Hepatocyte (in vitro differentiated cells): ENCODE measurements around the gene SETD6. TPM values are rescaled to one million over a fixed set of nuclear protein-coding genes. Genes with fewer than 3 reads are reported as not detected.

ENCODE experiments used
- DNase-seq: peaks from one replicate; pipeline ENCODE4 v3.0.0-alpha.2; 2016; ENCODE audit warnings: low spot score
- H2AFZ ChIP-seq: fragments of 200-600 bp; sonication (generic); 2 replicates; pipeline ENCODE4 v1.6.0; 2016; ENCODE audit warnings: antibody characterized with exemption, mild to moderate bottlenecking
- H3K27ac ChIP-seq: fragments of 200-600 bp; sonication (generic); 2 replicates; pipeline ENCODE4 v1.5.1; 2016; ENCODE audit warnings: mild to moderate bottlenecking
- H3K27me3 ChIP-seq: fragments of 200-600 bp; sonication (generic); 2 replicates; pipeline ENCODE4 v1.6.1; 2016
- H3K36me3 ChIP-seq: fragments of 200-600 bp; sonication (generic); replicated peaks from 2 replicates; pipeline ENCODE4 v1.5.1; 2016; ENCODE audit warnings: low read depth; ENCODE audit not compliant: insufficient read depth
- H3K4me1 ChIP-seq: fragments of 200-600 bp; sonication (generic); 2 replicates; pipeline ENCODE4 v1.5.1; 2016; ENCODE audit warnings: mild to moderate bottlenecking, moderate library complexity; ENCODE audit not compliant: insufficient read depth
- H3K4me2 ChIP-seq: fragments of 200-600 bp; sonication (generic); 2 replicates; pipeline ENCODE4 v1.6.0; 2016
- H3K4me3 ChIP-seq: fragments of 200-600 bp; sonication (generic); 2 replicates; pipeline ENCODE4 v1.5.1; 2016; ENCODE audit warnings: mild to moderate bottlenecking
- H3K79me2 ChIP-seq: fragments of 200-600 bp; sonication (generic); 2 replicates; pipeline ENCODE4 v1.6.0; 2017; ENCODE audit warnings: mild to moderate bottlenecking
- H3K9me2 ChIP-seq: fragments of 200-600 bp; sonication (generic); replicated peaks from 2 replicates; pipeline ENCODE4 v1.6.0; 2017; ENCODE audit warnings: mild to moderate bottlenecking; ENCODE audit not compliant: insufficient read depth
- H3K9me3 ChIP-seq: fragments of 200-600 bp; sonication (generic); 2 replicates; pipeline ENCODE4 v1.5.1; 2016; ENCODE audit warnings: low read depth, mild to moderate bottlenecking
- H4K20me1 ChIP-seq: fragments of 200-600 bp; sonication (generic); 2 replicates; pipeline ENCODE4 v1.6.0; 2016; ENCODE audit warnings: mild to moderate bottlenecking; ENCODE audit not compliant: insufficient read depth, poor library complexity, severe bottlenecking
- CTCF ChIP-seq: fragments of 200-600 bp; sonication (generic); IDR thresholded peaks from 2 replicates; pipeline ENCODE4 v1.5.1; 2016; ENCODE audit warnings: antibody characterized with exemption, mild to moderate bottlenecking; ENCODE audit not compliant: poor library complexity
- EZH2 ChIP-seq: fragments of 200-600 bp; sonication (generic); IDR thresholded peaks from 2 replicates; pipeline ENCODE4 v1.6.1; 2016; ENCODE audit warnings: antibody characterized with exemption, mild to moderate bottlenecking, borderline replicate concordance
- EZH2phosphoT487 ChIP-seq: fragments of 200-600 bp; sonication (generic); IDR thresholded peaks from one replicate; pipeline ENCODE4 v1.6.1; 2018; ENCODE audit warnings: antibody characterized with exemption, mild to moderate bottlenecking, low read depth, moderate library complexity; ENCODE audit not compliant: unreplicated experiment, severe bottlenecking
- WGBS: methylation state at CpG from one replicate; pipeline ENCODE4 v1.1.6; 2016; ENCODE audit warnings: low lambda C conversion rate; ENCODE audit errors: missing lambda C conversion rate; 5-methylcytosine and 5-hydroxymethylcytosine counted together
- polyA plus RNA-seq: library from polyadenylated mRNA; unstranded; fragments of >200 nt; fragmentation: Nextera tagmentation; extraction: Ambion mirVana; gene quantifications from 2 replicates; pipeline ENCODE4 v1.2.1, GENCODE V29; 2016
- total RNA-seq: library from RNA; depleted of rRNA; stranded (reverse); fragments of >200 nt; gene quantifications from 2 replicates; pipeline ENCODE4 v1.2.3, GENCODE V29; 2014

The SETD6 gene
- total RNA-seq (9.9 and 11.4 TPM in 2 replicates), polyA plus RNA-seq (9.7 and 13.1 TPM in 2 replicates)

GRCh38 chr16:58515125-58515870, at the start of gene SETD6:
Gene SETD6 (plus strand): TSS chr16:58515517. CDS start chr16:58515538, 21 bp downstream.
- Histone ChIP-seq H3K79me2 (peaks cover 5% of the 10 kb centered on the region), H3K9me3 (no peaks in the 10 kb centered on the region), H4K20me1 (peaks cover 7% of the 10 kb centered on the region), H3K4me1 (peaks cover 21% of the 10 kb centered on the region), H3K9me2 (no peaks in the 10 kb centered on the region), H3K27me3 (no peaks in the 10 kb centered on the region), H2AFZ (peak within 1 kb of the TSS; percentile 70), H3K4me2 (peak within 1 kb of the TSS; percentile 93), H3K36me3 (no peaks in the 10 kb centered on the region), H3K4me3 (peak within 1 kb of the TSS; percentile 69), H3K27ac (peak within 1 kb of the TSS; percentile 81)
- peak; percentile 93 for DNase-seq
- TF ChIP-seq CTCF (no peak), EZH2phosphoT487 (no peak), EZH2 (no peak)
- WGBS, result 2% methylated on average over 77 of the region's 80 CpGs

GRCh38 chr16:58465817-58466216, 49.5 kb upstream of the SETD6 start:
- H3K27me3 ChIP-seq, result peaks cover 78% of the 10 kb centered on the region
- no peaks in the 10 kb centered on the region for H4K20me1 ChIP-seq
- H3K4me1 ChIP-seq, result peaks cover 12% of the 10 kb centered on the region
- no peaks in the 10 kb centered on the region for H3K9me3 ChIP-seq
- H3K4me2 ChIP-seq, result no peak overlapping the region
- H3K4me3 ChIP-seq, result no peak overlapping the region
- TF ChIP-seq EZH2, result no peak
- no peaks in the 10 kb centered on the region for H3K79me2 ChIP-seq
- no peak for DNase-seq
- H3K27ac ChIP-seq, result no peak overlapping the region
- no peaks in the 10 kb centered on the region for H3K36me3 ChIP-seq
- no peaks in the 10 kb centered on the region for H3K9me2 ChIP-seq
- H2AFZ ChIP-seq, result no peak overlapping the region
- WGBS, result 91% methylated on average over 13 of the region's 13 CpGs

GRCh38 chr16:58466396-58466795, 48.9 kb upstream of the SETD6 start:
- TF ChIP-seq EZH2phosphoT487 (no peak), CTCF (no peak), EZH2 (no peak)
- Histone ChIP-seq H3K4me1 (peaks cover 12% of the 10 kb centered on the region), H3K9me2 (no peaks in the 10 kb centered on the region), H3K79me2 (no peaks in the 10 kb centered on the region), H3K27me3 (peaks cover 72% of the 10 kb centered on the region), H3K9me3 (no peaks in the 10 kb centered on the region), H3K4me3 (no peak overlapping the region), H3K27ac (no peak overlapping the region), H3K4me2 (no peak overlapping the region), H4K20me1 (no peaks in the 10 kb centered on the region), H3K36me3 (no peaks in the 10 kb centered on the region), H2AFZ (no peak overlapping the region)
- WGBS, result 87% methylated on average over 3 of the region's 3 CpGs
- DNase-seq, result no peak

- Histone ChIP-seq H4K20me1 (no peaks in the 10 kb centered on the region), H3K79me2 (no peaks in the 10 kb centered on the region), H2AFZ (no peak overlapping the region), H3K4me3 (no peak overlapping the region), H3K27me3 (peaks cover 57% of the 10 kb centered on the region), H3K9me2 (no peaks in the 10 kb centered on the region), H3K4me1 (peaks cover 12% of the 10 kb centered on the region), H3K36me3 (no peaks in the 10 kb centered on the region), H3K4me2 (no peak overlapping the region), H3K9me3 (no peaks in the 10 kb centered on the region), H3K27ac (no peak overlapping the region)
- TF ChIP-seq EZH2phosphoT487, result no peak
- no peak for TF ChIP-seq EZH2
- no peak for TF ChIP-seq CTCF
- 87% methylated on average over 5 of the region's 5 CpGs for WGBS
- DNase-seq, result no peak
Observed at GRCh38 chr16:58467905-58468304, 47.4 kb upstream of the SETD6 start.
